ENCODE results near the gene TMEM171. TPM values are rescaled to one million over a fixed set of nuclear protein-coding genes. Genes with fewer than 3 reads are reported as not detected.

Gene TMEM171
- total and polyA plus RNA-seq, 4 donors, result 1.0 to 2.1 (median 1.4) TPM; not detected in 1

DNA sequence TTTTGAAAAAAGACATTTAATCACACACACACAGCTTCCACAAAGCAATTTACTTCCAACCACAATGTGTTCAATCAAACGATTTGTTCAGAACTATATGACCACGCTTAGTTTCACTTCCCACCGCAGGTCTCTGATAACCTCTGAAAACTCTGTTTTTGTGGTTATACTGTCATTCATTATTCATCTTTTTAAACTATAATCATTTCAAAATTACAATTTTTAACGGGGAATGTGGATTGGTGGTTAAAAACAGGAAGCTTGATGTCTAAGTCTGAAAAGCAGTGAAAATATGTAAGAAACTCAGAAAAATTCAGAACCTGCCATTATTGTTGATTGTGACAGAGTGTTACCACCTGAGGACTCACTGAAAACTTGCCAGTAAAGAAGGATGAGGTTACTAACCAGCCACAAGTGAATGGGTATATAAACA lies 39.9 kb downstream of the TMEM171 start:
- WGBS, result 59% methylated on average over 4 of the region's 4 CpGs
- TF ChIP-seq RAD21 (IDR thresholded peaks at IDR 0.05) (no peak), HNF4A (conservative IDR thresholded peaks at IDR 0.05) (no peak), YY1 (IDR thresholded peaks at IDR 0.05) (no peak), RXRA (IDR thresholded peaks at IDR 0.05) (no peak), FOXA2 (IDR thresholded peaks at IDR 0.05) (no peak), EGR1 (IDR thresholded peaks at IDR 0.05; ENCODE audit: low read depth in 2 of 2) (no peak), ATF3 (IDR thresholded peaks at IDR 0.05) (no peak), HNF4G (IDR thresholded peaks at IDR 0.05) (no peak), NR2F2 (IDR thresholded peaks at IDR 0.05) (no peak), FOXA1 (IDR thresholded peaks at IDR 0.05) (no peak), JUND (IDR thresholded peaks at IDR 0.05) (no peak), GABPA (IDR thresholded peaks at IDR 0.05 in 1 of 2, conservative IDR thresholded peaks at IDR 0.05 in 1 of 2) (no peak), REST (IDR thresholded peaks at IDR 0.05) (no peak), TAF1 (conservative IDR thresholded peaks at IDR 0.05) (no peak), SP1 (IDR thresholded peaks at IDR 0.05) (no peak), ZBTB33 (IDR thresholded peaks at IDR 0.05) (no peak)
- TF ChIP-seq, protein P1, sequence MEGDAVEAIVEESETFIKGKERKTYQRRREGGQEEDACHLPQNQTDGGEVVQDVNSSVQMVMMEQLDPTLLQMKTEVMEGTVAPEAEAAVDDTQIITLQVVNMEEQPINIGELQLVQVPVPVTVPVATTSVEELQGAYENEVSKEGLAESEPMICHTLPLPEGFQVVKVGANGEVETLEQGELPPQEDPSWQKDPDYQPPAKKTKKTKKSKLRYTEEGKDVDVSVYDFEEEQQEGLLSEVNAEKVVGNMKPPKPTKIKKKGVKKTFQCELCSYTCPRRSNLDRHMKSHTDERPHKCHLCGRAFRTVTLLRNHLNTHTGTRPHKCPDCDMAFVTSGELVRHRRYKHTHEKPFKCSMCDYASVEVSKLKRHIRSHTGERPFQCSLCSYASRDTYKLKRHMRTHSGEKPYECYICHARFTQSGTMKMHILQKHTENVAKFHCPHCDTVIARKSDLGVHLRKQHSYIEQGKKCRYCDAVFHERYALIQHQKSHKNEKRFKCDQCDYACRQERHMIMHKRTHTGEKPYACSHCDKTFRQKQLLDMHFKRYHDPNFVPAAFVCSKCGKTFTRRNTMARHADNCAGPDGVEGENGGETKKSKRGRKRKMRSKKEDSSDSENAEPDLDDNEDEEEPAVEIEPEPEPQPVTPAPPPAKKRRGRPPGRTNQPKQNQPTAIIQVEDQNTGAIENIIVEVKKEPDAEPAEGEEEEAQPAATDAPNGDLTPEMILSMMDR (IDR thresholded peaks at IDR 0.05; ENCODE audit: low read depth, low read length, missing input control), result no peak
- TF ChIP-seq, protein P2, sequence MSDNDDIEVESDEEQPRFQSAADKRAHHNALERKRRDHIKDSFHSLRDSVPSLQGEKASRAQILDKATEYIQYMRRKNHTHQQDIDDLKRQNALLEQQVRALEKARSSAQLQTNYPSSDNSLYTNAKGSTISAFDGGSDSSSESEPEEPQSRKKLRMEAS (IDR thresholded peaks at IDR 0.05), result no peak
- H3K4me3 ChIP-seq (ENCODE audit: low read depth in 1 of 3, low read length in 3 of 3), result no peak overlapping the region
- DNase-seq (ENCODE audit: low spot score), result no peak
- peaks cover 0 to 3% (median 0%) of the 10 kb centered on the region in 4 donors for H3K27me3 ChIP-seq (ENCODE audit: control insufficient read depth in 4 of 4, insufficient read depth in 4 of 4, low read length in 3 of 4)
- no peaks in the 10 kb centered on the region for H3K36me3 ChIP-seq (ENCODE audit: control insufficient read depth in 4 of 4, insufficient read depth in 3 of 4, low read depth in 1 of 4, low read length in 3 of 4)
- H3K27ac ChIP-seq (ENCODE audit: low read depth in 1 of 2, low read length in 2 of 2), result no peak overlapping the region
- no peak overlapping the region for H3K9ac ChIP-seq (ENCODE audit: low read depth in 1 of 2, low read length in 2 of 2)
- H3K9me3 ChIP-seq (ENCODE audit: control insufficient read depth in 4 of 4, low read length in 3 of 4), result no peaks in the 10 kb centered on the region
- no peaks in the 10 kb centered on the region for H3K4me1 ChIP-seq (ENCODE audit: control insufficient read depth in 4 of 4, insufficient read depth in 4 of 4, low read length in 3 of 4)

Measured in liver (tissue), 9 donors.